ENCODE data around the gene TMEM217.
A peak's percentile ranks its signal among the peaks of the same experiment; 100 is the strongest.
"Not testable (repeated sequence)": the region's sequence is repeated elsewhere in the genome, so short reads cannot be mapped to it uniquely, and the experiment has no call there.

The TMEM217 gene

DNA sequence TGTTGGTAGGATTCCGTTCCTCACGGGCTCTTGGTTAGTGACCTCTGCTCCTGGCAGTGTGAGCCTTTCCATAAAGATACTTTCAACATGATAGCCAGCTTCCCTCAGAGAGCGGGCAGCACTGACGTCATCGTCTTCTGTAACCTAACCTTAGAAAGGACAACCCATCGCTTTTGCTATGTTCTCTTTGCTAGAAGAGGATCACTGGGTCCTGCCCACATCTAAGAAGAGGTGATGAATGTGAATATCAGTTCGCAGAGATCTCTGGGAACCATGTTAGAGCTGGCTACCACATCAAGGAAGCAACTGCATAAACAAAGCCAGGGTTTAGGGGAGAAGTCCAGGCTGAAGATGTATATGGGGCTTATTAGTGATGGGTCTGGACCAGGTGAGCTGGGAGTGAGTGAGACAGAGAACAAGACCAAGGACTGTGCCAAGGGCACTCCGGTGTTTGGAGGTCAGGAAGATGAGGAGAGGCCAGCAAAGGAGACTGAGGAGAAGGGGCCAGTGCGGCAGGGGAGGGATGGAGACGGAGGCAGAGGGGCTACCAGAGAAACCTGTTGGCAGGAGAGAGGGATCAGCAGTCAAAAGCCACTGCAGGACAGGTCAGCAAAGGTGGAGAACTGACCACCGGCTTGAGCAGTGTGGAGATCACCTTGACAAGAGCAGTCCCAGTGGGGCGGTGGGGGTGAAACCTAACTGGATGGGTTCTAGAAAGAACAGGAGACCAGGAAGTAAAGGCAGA, 48.3 kb downstream of the TMEM217 start:
- no peak for DNase-seq (ENCODE audit: low spot score)

DNA sequence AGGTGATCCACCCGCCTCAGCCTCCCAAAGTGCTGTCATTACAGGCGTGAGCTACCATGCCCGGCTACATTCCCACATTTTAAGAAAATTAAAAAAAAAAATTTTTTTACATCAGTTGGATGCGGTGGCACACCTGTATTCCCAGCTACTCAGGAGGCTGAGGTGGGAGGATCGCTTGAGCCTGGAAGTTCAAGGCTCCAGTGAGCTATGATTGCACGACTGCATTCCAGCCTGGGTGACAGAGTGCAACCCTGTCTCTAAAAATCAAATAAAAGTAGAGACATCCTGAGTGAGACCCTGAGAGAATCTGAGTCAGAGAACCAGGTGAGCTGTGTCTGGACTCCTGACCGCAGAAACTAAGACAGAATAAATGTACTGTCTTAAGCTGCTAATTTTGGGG, 49.2 kb downstream of the TMEM217 start:
- no peak for DNase-seq (ENCODE audit: low spot score)

- peak; percentile 74 for DNase-seq (ENCODE audit: low spot score)
Observed at GRCh38 chr6:37207903-37208456, 50.0 kb downstream of the TMEM217 start.

DNA sequence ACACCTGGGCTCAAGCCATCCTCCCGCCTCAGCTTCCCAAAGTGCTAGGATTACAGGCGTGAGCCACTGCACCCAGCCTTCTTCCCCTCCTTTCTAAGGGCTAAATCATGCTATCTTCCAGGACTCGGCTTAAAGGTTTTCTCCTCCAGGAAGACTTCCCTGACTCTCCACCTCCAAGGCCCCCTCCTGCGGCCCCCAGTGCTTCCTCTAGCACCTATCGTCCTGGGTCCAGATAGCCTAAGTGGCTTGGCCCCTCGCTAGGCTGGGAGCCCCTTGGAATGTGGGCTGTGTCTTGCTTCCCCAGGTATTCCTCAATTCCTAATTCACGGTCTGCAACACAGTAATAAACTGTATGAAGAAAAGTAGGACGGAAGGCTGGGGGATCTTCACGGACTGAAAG, 51.3 kb downstream of the TMEM217 start:
- no peak for DNase-seq (ENCODE audit: low spot score)

- no peak for DNase-seq (ENCODE audit: low spot score)
Observed at GRCh38 chr6:37205997-37206340, 52.0 kb downstream of the TMEM217 start.

- no peak for DNase-seq (ENCODE audit: low spot score)
Observed at GRCh38 chr6:37205175-37205996, 52.6 kb downstream of the TMEM217 start.

DNA sequence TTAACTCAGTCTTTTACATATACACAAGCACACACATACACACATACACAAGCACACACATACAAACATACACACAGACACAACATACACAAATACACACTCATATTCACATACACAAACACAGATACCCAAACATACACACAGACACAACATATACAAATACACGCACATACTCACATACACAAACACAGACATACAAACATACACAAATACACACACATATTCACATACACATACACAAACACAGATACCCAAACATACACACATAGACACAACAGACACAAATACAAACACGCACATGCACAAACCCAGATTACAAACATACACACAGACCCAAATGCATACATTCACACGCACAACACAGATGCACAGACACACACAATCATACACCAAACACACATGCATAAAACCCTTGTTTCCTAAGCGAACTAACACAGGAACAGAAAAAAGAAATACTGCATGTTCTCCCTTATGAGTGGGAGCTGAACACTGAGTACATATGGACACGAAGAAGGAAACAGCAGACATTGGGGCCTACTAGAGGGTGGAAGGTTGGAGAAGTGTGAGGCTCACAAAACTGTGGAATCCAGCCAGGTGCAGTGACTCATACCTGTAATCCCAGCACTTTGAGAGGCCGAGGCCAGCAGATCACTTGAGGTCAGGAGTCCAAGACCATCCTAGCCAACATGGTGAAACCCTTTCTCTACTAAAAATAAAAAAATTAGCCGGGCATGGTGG, 53.8 kb downstream of the TMEM217 start:
- no peak for DNase-seq (ENCODE audit: low spot score)

DNA sequence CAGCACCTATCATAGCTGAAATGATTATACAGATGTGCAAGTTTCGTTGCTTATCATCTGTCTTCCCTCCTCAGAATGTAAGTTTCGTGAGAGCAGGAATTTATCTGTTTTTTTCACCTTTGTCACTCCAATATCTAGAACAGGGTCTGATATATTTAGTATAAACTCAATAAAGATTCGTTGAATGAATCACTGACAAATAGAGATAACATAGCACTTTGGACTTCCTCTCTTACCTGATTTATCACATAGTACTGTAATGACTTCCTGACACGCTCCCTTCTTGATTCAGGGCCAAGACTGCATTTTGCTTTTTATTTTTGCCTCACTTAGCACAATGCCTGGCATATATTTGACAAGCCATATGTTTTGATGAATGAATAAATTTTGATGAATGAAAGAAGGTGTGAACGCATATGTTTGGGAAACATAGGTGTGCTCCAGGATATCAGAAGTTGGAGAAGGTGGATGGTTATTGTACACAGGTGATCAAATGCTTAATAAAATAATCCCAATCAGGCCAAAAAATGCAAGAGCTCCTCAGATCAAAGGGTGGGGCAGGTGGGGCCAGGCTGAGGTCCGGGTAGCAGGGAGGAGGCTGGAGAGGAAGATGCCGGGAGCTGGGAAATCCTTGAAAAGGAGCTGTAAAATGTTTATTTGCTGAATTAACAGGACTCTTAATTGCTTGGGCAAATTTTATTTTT, 55.0 kb downstream of the TMEM217 start:
- no peak for DNase-seq (ENCODE audit: low spot score)

DNA sequence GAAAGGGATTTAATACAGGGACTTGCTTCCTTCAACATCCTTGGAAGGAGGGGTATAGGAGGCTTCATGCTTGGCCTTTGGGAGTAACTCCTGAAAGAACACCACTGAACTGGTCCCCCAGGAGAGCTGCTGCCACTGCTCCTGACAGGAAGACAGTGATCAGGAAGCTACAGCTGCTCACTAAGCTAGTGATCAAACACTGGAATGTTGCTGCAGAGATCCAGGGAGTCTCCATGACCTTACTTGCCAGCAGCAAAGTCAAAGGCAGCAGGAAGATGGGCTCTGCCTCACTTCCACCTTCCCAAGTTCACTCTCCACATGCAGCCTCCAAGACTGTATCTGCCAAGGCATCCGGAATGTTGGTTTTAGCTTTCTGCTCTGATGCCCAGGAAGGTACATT, 56.2 kb downstream of the TMEM217 start:
- DNase-seq (ENCODE audit: low spot score): no peak

GRCh38 chr6:37200085-37200484, 57.9 kb downstream of the TMEM217 start:
- DNase-seq (ENCODE audit: low spot score): no peak

- not testable (repeated sequence) for DNase-seq (ENCODE audit: low spot score)
Observed at GRCh38 chr6:37196451-37196850, 61.5 kb downstream of the TMEM217 start.

DNA sequence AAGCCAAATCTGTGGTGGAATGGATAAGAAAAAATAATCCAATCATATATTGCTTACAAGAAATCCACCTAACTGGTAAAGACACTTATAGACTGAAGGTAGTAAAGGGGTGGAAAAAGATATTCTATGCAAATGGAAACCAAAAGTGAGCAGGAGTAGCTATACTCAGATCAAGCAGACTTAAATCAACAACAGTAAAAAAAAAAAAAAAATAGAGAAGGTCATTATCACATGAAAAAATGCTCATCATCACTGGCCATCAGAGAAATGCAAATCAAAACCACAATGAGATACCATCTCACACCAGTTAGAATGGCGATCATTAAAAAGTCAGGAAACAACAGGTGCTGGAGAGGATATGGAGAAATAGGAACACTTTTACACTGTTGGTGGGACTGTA, 63.1 kb downstream of the TMEM217 start:
- DNase-seq (ENCODE audit: low spot score): not testable (repeated sequence)

- DNase-seq (ENCODE audit: low spot score): no peak
Observed at GRCh38 chr6:37192666-37193065, 65.3 kb downstream of the TMEM217 start.

GRCh38 chr6:37190159-37190535, 67.8 kb downstream of the TMEM217 start:
- no peak for DNase-seq (ENCODE audit: low spot score)

DNA sequence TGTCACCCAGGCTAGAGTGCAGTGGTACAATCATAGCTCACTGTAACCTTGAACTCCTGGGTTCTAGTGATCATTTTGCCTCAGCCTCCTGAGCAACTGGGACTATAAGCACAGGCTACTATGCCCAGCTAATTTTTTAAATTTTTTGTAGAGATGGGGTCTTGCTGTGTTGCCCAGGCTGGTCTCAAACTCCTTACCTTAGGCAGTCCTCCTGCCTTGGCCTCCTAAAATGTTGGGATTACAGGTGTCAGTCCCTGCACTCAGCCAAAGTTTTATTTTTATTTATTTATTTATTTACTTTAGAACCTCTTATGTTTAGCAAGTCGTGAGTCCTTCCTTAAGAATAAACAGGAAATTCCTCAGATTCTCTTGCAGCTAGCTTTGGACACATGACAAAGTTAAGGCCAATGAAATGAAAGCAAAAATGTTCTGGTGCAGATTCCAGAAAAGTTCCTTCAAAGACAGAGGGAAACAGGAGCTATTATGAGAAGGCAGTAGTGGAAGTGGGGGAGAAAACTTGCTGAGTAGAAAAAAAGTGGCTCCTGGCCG, 68.9 kb downstream of the TMEM217 start:
- DNase-seq (ENCODE audit: low spot score): no peak

DNA sequence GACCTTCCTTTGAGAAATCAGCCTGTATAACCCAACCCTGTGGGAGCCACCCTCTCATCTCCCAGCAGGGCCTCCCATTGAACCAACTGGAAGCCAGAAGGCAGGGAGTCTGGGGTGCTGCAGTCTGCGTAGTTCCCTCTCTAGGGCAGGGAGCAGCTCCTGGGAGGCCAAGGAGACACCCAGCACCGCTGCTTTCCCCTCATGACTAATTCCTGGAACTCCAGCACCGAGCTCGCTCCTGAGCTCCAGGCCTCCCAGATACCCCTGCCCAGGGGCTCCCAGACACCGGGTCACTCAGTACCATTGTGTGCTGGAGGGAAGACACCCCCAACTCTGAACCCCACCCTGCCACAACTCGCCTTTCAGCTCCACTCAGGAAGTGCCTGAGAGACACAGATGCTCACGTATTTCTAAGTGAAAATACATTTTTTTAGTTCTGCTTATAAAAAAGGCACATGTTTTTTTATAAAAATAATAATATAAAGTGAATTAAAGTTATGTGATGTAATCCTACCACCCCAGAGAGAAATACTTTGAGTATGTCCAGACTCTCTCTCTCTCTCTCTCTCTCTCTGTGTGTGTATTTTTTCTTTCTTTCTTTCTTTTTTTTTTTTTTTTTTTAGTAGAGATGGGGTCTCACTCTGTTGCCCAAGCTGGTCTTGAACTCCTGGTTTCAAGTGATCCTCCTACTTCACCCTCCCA, 70.5 kb downstream of the TMEM217 start:
- no peak for DNase-seq (ENCODE audit: low spot score)

GRCh38 chr6:37185949-37186720, 71.8 kb downstream of the TMEM217 start:
- DNase-seq (ENCODE audit: low spot score): not testable (repeated sequence)

DNA sequence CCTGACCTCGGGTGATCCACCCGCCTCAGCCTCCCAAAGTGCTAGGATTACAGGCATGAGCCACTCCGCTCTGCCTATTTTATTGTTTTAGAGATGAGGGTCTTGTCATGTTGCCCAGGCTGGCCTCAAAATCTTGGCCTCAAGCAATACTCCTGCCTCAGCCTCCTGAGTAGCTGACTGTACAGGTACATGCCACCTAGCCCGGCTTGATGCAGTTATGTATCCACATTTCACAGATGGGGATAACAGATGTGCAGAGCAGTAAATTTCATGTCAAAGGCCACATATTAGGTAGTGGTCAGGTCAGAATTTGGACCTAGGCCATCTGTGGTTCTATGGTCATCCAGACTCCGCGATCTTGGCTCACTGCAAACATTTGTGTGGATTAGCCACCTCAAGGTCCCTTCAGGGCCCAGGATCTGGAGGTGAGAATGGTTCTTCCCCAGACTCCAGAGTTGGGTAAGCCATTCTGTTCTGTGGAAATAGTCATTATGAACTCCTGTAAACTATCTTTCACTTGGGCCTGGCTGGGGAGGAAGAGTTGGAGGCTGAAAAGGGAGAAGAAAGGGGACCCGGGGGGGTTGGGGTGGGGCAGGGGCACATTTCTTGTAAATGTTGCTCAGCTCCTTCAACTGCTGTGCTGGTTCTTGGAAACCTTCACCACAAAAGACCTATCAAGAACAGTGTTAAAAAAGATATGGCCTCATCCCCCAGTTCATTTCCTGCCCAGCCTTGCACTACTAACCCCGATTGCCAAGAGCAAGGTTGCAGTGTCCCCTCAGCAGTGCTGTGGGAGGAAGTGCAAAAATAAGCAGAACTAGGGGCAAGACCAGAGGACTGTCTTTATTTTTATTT, 75.0 kb downstream of the TMEM217 start:
- DNase-seq (ENCODE audit: low spot score): no peak

GRCh38 chr6:37180610-37181009, 77.3 kb downstream of the TMEM217 start:
- not testable (repeated sequence) for DNase-seq (ENCODE audit: low spot score)
